T1000 (cell line): ENCODE measurements around the gene CASZ1.

ENCODE experiments used
- DNase-seq: peaks from one replicate; lab custom pipeline; 2025; ENCODE audit warnings: mixed read lengths; lab: John Stamatoyannopoulos, UW

The CASZ1 gene

GRCh38 chr1:10653370-10654125, 142.9 kb downstream of the CASZ1 start:
- no peak for DNase-seq

- DNase-seq: no peak
These were observed 143.8 kb downstream of the CASZ1 start for GRCh38 chr1:10652626-10653025.

- no peak for DNase-seq
These were observed 144.7 kb downstream of the CASZ1 start for GRCh38 chr1:10651793-10652192.

GRCh38 chr1:10651389-10651766, 145.1 kb downstream of the CASZ1 start:
- no peak for DNase-seq

- DNase-seq: no peak
These were observed 145.7 kb downstream of the CASZ1 start for GRCh38 chr1:10650556-10651388.

- no peak for DNase-seq
These were observed 146.8 kb downstream of the CASZ1 start for GRCh38 chr1:10649517-10650201.

- DNase-seq: no peak
These were observed 147.5 kb downstream of the CASZ1 start for GRCh38 chr1:10648689-10649516.

GRCh38 chr1:10647414-10648170, 148.9 kb downstream of the CASZ1 start:
- DNase-seq: no peak

- DNase-seq: no peak
These were observed 150.0 kb downstream of the CASZ1 start for GRCh38 chr1:10646347-10646861.

- DNase-seq: no peak
These were observed 151.9 kb downstream of the CASZ1 start for GRCh38 chr1:10644307-10645128.

- no peak for DNase-seq
These were observed 152.7 kb downstream of the CASZ1 start for GRCh38 chr1:10643607-10644306.

GRCh38 chr1:10642403-10643080, 153.9 kb downstream of the CASZ1 start:
- no peak for DNase-seq

- DNase-seq: no peak
These were observed 154.5 kb downstream of the CASZ1 start for GRCh38 chr1:10641976-10642375.

GRCh38 chr1:10640843-10641553, 155.4 kb downstream of the CASZ1 start:
- DNase-seq: no peak

GRCh38 chr1:10639775-10640578, 156.5 kb downstream of the CASZ1 start:
- no peak for DNase-seq

GRCh38 chr1:10639011-10639774, 157.3 kb downstream of the CASZ1 start:
- no peak for DNase-seq
